SK-N-SH (cell line): ENCODE data around the gene MAP6. TPM values are rescaled to one million over a fixed set of nuclear protein-coding genes. Genes with fewer than 3 reads are reported as not detected.

Experiments used
- CTCF ChIA-PET: fragments of 300-600, 350-600 bp; formaldehyde crosslinking; extraction: SDS; loops from one replicate; lab custom pipeline; 2021; lab: Yijun Ruan, JAX
- POLR2A ChIA-PET: fragments of 350-600 bp; sonication (Branson Sonifier 250); formaldehyde crosslinking; extraction: SDS; loops from one replicate; lab custom pipeline; 2020; ENCODE audit warnings: antibody characterized with exemption, inconsistent platforms; lab: Yijun Ruan, JAX
- DNase-seq: peaks from one replicate; pipeline ENCODE4 v3.0.0; 2012
- H2AFZ ChIP-seq: fragments of 200-600 bp; sonication (generic); 2 replicates; pipeline ENCODE4 v1.8.1; 2016; ENCODE audit warnings: antibody characterized with exemption, mild to moderate bottlenecking, low read depth
- H3F3A ChIP-seq: fragments of 200-600 bp; sonication (generic); replicated peaks from 2 replicates; pipeline ENCODE3; 2016; ENCODE audit warnings: antibody characterized with exemption, mild to moderate bottlenecking; ENCODE audit not compliant: insufficient read depth
- H3K27ac ChIP-seq, 2 experiments: fragments of 200-500 bp in 1 of 2; fragments of 200-600 bp in 1 of 2; sonication (Bioruptor generic) in 1 of 2; sonication (generic), shearing (Covaris generic) in 1 of 2; 2 replicates each; pipeline versions ENCODE4 v1.5.1 to v1.6.1; 2014 to 2016; ENCODE audit warnings: low read depth in 2 of 2, inconsistent platforms in 1 of 2, low read length in 1 of 2, mild to moderate bottlenecking in 1 of 2, mixed read lengths in 1 of 2
- H3K27me3 ChIP-seq: fragments of 200-600 bp; sonication (generic), shearing (Covaris generic); 2 replicates; pipeline ENCODE4 v1.6.1; 2016; ENCODE audit warnings: mixed run types; ENCODE audit not compliant: insufficient read depth
- H3K36me3 ChIP-seq, 2 experiments: fragments of 200-500 bp in 1 of 2; fragments of 200-600 bp in 1 of 2; sonication (Bioruptor generic) in 1 of 2; sonication (generic) in 1 of 2; replicated peaks in 1 of 2; 2 replicates each; pipeline versions ENCODE3 to v1.5.1; 2014 to 2016; ENCODE audit warnings: low read length in 1 of 2, mild to moderate bottlenecking in 1 of 2; ENCODE audit not compliant: insufficient read depth in 2 of 2, control insufficient read depth in 1 of 2
- H3K4me1 ChIP-seq, 2 experiments: fragments of 200-500 bp in 1 of 2; fragments of 200-600 bp in 1 of 2; sonication (Bioruptor generic) in 1 of 2; sonication (generic), shearing (Covaris generic) in 1 of 2; 2 replicates each; pipeline versions ENCODE4 v1.5.1 to v1.6.1; 2014 to 2016; ENCODE audit warnings: low read depth in 1 of 2, low read length in 1 of 2, mixed run types in 1 of 2; ENCODE audit not compliant: insufficient read depth in 2 of 2, control insufficient read depth in 1 of 2
- H3K4me2 ChIP-seq: fragments of 200-600 bp; sonication (generic), shearing (Covaris generic); 2 replicates; pipeline ENCODE4 v1.6.1; 2017; ENCODE audit warnings: mixed run types
- H3K4me3 ChIP-seq, 2 experiments: fragments of 200-500 bp in 1 of 2; fragments of 200-600 bp in 1 of 2; sonication (Bioruptor generic) in 1 of 2; sonication (generic), shearing (Covaris generic) in 1 of 2; 2 replicates each; pipeline versions ENCODE4 v1.5.1 to v1.8.1; 2014 to 2016; ENCODE audit warnings: low read depth in 2 of 2, inconsistent platforms in 1 of 2, low read length in 1 of 2, mild to moderate bottlenecking in 1 of 2, mixed read lengths in 1 of 2, moderate library complexity in 1 of 2
- H3K79me2 ChIP-seq: fragments of 200-600 bp; sonication (generic); 2 replicates; pipeline ENCODE4 v1.8.1; 2017; ENCODE audit warnings: mild to moderate bottlenecking; ENCODE audit not compliant: insufficient read depth
- H3K9ac ChIP-seq: fragments of 200-600 bp; sonication (generic); 2 replicates; pipeline ENCODE4 v1.6.1; 2017; ENCODE audit warnings: mixed run types
- H3K9me2 ChIP-seq: fragments of 200-600 bp; sonication (generic); 2 replicates; pipeline ENCODE4 v1.6.1; 2017; ENCODE audit warnings: mixed run types
- H3K9me3 ChIP-seq: fragments of 200-600 bp; sonication (generic); 2 replicates; pipeline ENCODE4 v1.6.1; 2017; ENCODE audit warnings: mixed run types, mild to moderate bottlenecking, moderate library complexity
- H4K20me1 ChIP-seq: fragments of 200-600 bp; sonication (generic); 2 replicates; pipeline ENCODE4 v1.6.1; 2017; ENCODE audit warnings: mild to moderate bottlenecking, mixed run types; ENCODE audit not compliant: insufficient read depth
- ELF1 ChIP-seq: IDR thresholded peaks from 2 replicates; pipeline ENCODE4 v1.4.0; 2012
- GABPA ChIP-seq: IDR thresholded peaks from 2 replicates; pipeline ENCODE4 v1.4.0; 2012; ENCODE audit warnings: low read depth, mild to moderate bottlenecking
- GATA2 ChIP-seq: sonication (generic); formaldehyde crosslinking; IDR thresholded peaks from 2 replicates; pipeline ENCODE4 v1.5.0; 2020; ENCODE audit warnings: mild to moderate bottlenecking, missing genetic modification reagents
- MAX ChIP-seq: IDR thresholded peaks from 2 replicates; pipeline ENCODE4 v1.4.0; 2012; ENCODE audit warnings: low read depth
- NFIC ChIP-seq: IDR thresholded peaks from 2 replicates; pipeline ENCODE4 v1.4.0; 2012; ENCODE audit warnings: borderline replicate concordance
- NRF1 ChIP-seq: IDR thresholded peaks from 2 replicates; pipeline ENCODE4 v1.6.1; 2012; ENCODE audit warnings: low read depth, mild to moderate bottlenecking, low read length
- REST ChIP-seq: IDR thresholded peaks from 2 replicates; pipeline ENCODE4 v1.6.1; 2012; ENCODE audit warnings: mild to moderate bottlenecking, low read depth, low read length, moderate library complexity
- RFX5 ChIP-seq: IDR thresholded peaks from 2 replicates; pipeline ENCODE4 v1.6.1; 2012; ENCODE audit warnings: mild to moderate bottlenecking, improper control_type of control experiment, low read length
- RXRA ChIP-seq: IDR thresholded peaks from 2 replicates; pipeline ENCODE4 v1.4.0; 2012; ENCODE audit warnings: low read depth, mild to moderate bottlenecking, borderline replicate concordance
- SIN3A ChIP-seq: IDR thresholded peaks from 2 replicates; pipeline ENCODE4 v1.6.1; 2012; ENCODE audit warnings: low read depth, mild to moderate bottlenecking, low read length, moderate library complexity, borderline replicate concordance
- SMC3 ChIP-seq: IDR thresholded peaks from 2 replicates; pipeline ENCODE4 v1.6.1; 2012; ENCODE audit warnings: low read depth, low read length, improper control_type of control experiment
- WGBS: methylation state at CpG from one replicate; pipeline ENCODE4 v1.1.6; 2017; ENCODE audit warnings: low lambda C conversion rate; 5-methylcytosine and 5-hydroxymethylcytosine counted together
- polyA plus RNA-seq, 3 experiments: library from polyadenylated mRNA; depleted of rRNA; stranded (reverse); fragments of >200 nt; gene quantifications; 2 replicates each; pipeline ENCODE4 v1.2.3, GENCODE V29; 2012
- TF ChIP-seq, protein P1 (sequence below): fragments of 150-350 bp; IDR thresholded peaks from 2 replicates; pipeline ENCODE4 v1.6.1; 2016; ENCODE audit warnings: mild to moderate bottlenecking, low read depth, low read length

MAP6 gene
- polyA plus RNA-seq, 1 of the 3 experiments (the other 2 are of a cell fraction) = 11.1 TPM

DNA sequence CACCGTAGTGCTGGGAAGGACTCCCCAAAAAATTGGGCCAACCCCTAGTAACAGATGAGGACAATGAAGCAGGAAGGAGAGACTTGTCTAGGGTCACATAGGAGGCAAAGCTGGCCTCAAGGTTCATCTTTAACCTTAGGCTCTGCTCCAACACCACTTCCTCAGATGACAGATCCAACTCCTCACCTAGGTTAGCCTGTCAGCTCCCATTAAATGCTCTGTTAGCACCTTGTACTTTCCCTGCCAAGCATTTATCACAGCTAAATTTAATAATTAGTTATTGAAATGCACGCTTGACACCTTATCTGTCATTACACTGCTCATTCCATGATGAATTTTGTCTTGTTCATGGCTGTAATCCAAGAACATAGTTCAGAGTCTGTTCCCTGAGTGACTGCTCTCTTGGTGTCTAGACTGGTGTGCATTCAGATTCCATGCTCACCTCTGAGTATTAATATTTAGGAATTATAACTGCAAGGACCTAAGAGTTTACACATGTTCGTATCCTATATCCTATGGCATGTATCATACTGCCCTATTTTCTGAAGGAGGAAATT is 18.6 kb downstream of the MAP6 start:
- no peak overlapping the region for H3K27ac ChIP-seq
- no peak for TF ChIP-seq ELF1
- TF ChIP-seq SIN3A = no peak
- TF ChIP-seq NRF1 = no peak
- no peaks in the 10 kb centered on the region for H4K20me1 ChIP-seq
- H3K27me3 ChIP-seq = no peaks in the 10 kb centered on the region
- H3K9me2 ChIP-seq = no peaks in the 10 kb centered on the region
- peaks cover 1 to 15% of the 10 kb centered on the region in 2 experiments for H3K4me1 ChIP-seq
- no peak overlapping the region for H3K9ac ChIP-seq
- peaks cover 0 to 3% of the 10 kb centered on the region in 2 experiments for H3K36me3 ChIP-seq
- peaks cover 15% of the 10 kb centered on the region for H3F3A ChIP-seq
- ChIA-PET CTCF (interaction anchor here (1.3 kb wide), 1 partner anchor 13 kb away, joined by 3 read pairs; no protein-coding TSS in a partner anchor), POLR2A (no interaction called here)
- no peak overlapping the region for H3K4me2 ChIP-seq
- no peak overlapping the region for H3K4me3 ChIP-seq
- H3K9me3 ChIP-seq = no peaks in the 10 kb centered on the region
- WGBS = 84% methylated on average over 3 of the region's 3 CpGs
- no peak for DNase-seq
- H2AFZ ChIP-seq = no peak overlapping the region
- H3K79me2 ChIP-seq = no peaks in the 10 kb centered on the region

GRCh38 chr11:75644946-75645345 is 23.9 kb downstream of the MAP6 start:
- TF ChIP-seq, protein P1, sequence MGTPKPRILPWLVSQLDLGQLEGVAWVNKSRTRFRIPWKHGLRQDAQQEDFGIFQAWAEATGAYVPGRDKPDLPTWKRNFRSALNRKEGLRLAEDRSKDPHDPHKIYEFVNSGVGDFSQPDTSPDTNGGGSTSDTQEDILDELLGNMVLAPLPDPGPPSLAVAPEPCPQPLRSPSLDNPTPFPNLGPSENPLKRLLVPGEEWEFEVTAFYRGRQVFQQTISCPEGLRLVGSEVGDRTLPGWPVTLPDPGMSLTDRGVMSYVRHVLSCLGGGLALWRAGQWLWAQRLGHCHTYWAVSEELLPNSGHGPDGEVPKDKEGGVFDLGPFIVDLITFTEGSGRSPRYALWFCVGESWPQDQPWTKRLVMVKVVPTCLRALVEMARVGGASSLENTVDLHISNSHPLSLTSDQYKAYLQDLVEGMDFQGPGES = no peak
- no peak for TF ChIP-seq GATA2
- TF ChIP-seq MAX = no peak
- no peak for TF ChIP-seq RXRA
- no peak for TF ChIP-seq NFIC
- no peak for TF ChIP-seq GABPA
- TF ChIP-seq RFX5 = no peak
- TF ChIP-seq REST = no peak
- TF ChIP-seq SMC3 = no peak
- Histone ChIP-seq H3K4me3 (no peak overlapping the region), H3K9me2 (no peaks in the 10 kb centered on the region), H4K20me1 (no peaks in the 10 kb centered on the region), H3K79me2 (no peaks in the 10 kb centered on the region), H3K4me1 (peaks cover 13 to 31% of the 10 kb centered on the region in 2 experiments; a peak in 3 of 4 replicates), H3K9me3 (no peaks in the 10 kb centered on the region), H2AFZ (no peak overlapping the region), H3K9ac (no peak overlapping the region), H3F3A (peaks cover 3% of the 10 kb centered on the region), H3K4me2 (no peak overlapping the region), H3K27ac (peak overlapping the region in 1 of 2 experiments; percentile 8; a peak in 1 of 4 replicates), H3K36me3 (peaks cover 0 to 3% of the 10 kb centered on the region in 2 experiments), H3K27me3 (no peaks in the 10 kb centered on the region)
- DNase-seq = no peak
- 85% methylated on average over 6 of the region's 6 CpGs for WGBS
- POLR2A ChIA-PET = no interaction called here
- CTCF ChIA-PET = interaction anchor here (1.3 to 1.8 kb wide), 2 partner anchors 17 to 47 kb away, joined by 4 to 5 read pairs; no protein-coding TSS in a partner anchor
